Measurements from ENCODE around the gene FAM9B. TPM values are rescaled to one million over a fixed set of nuclear protein-coding genes. Genes with fewer than 3 reads are reported as not detected.

FAM9B gene
- total and polyA plus RNA-seq, 2 experiments from 2014 or later: not detected

DNA sequence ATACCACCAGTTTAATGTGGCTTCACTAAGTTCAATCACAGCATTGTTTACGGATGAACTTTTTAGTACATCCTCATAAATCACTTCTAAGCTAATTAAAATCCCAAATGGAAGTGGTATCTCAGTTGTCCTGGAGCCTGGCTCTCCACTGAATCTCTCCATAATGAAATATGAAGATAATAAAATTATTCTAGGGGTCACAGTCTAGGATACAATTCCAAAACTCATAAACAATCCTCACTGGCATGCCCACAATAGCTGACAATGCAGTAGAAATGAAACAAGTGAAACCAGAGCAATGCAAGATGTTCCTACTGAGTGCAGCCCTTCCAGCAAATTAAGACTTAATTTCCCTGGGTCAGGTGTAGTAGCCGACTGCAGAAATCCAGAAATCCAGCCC is 47.3 kb upstream of the FAM9B start:
- H3F3A ChIP-seq (replicated peaks; ENCODE audit: low read depth): no peaks in the 10 kb centered on the region
- TF ChIP-seq EZH2phosphoT487 (IDR thresholded peaks at IDR 0.05; ENCODE audit: unreplicated experiment) (no peak), CREB1 (CRISPR knock-in tag; IDR thresholded peaks at IDR 0.05; ENCODE audit: low read depth) (no peak), STAT1 (IDR thresholded peaks at IDR 0.05; ENCODE audit: unreplicated experiment) (no peak), NANOG (IDR thresholded peaks at IDR 0.05; ENCODE audit: borderline replicate concordance) (no peak), ZNF114 (CRISPR knock-in tag; IDR thresholded peaks at IDR 0.05) (no peak), ZNF331 (CRISPR knock-in tag; IDR thresholded peaks at IDR 0.05; ENCODE audit: low read depth) (no peak), EZH2 (IDR thresholded peaks at IDR 0.05; ENCODE audit: low read depth, unreplicated experiment) (no peak), JUNB (IDR thresholded peaks at IDR 0.05; ENCODE audit: unreplicated experiment) (no peak), POLR2AphosphoS5 (IDR thresholded peaks at IDR 0.05; ENCODE audit: low read depth) (no peak)
- TF ChIP-seq, protein P1, sequence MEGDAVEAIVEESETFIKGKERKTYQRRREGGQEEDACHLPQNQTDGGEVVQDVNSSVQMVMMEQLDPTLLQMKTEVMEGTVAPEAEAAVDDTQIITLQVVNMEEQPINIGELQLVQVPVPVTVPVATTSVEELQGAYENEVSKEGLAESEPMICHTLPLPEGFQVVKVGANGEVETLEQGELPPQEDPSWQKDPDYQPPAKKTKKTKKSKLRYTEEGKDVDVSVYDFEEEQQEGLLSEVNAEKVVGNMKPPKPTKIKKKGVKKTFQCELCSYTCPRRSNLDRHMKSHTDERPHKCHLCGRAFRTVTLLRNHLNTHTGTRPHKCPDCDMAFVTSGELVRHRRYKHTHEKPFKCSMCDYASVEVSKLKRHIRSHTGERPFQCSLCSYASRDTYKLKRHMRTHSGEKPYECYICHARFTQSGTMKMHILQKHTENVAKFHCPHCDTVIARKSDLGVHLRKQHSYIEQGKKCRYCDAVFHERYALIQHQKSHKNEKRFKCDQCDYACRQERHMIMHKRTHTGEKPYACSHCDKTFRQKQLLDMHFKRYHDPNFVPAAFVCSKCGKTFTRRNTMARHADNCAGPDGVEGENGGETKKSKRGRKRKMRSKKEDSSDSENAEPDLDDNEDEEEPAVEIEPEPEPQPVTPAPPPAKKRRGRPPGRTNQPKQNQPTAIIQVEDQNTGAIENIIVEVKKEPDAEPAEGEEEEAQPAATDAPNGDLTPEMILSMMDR (conservative IDR thresholded peaks at IDR 0.05; ENCODE audit: low read depth in 2 of 2): no peak
- TF ChIP-seq, protein P2, sequence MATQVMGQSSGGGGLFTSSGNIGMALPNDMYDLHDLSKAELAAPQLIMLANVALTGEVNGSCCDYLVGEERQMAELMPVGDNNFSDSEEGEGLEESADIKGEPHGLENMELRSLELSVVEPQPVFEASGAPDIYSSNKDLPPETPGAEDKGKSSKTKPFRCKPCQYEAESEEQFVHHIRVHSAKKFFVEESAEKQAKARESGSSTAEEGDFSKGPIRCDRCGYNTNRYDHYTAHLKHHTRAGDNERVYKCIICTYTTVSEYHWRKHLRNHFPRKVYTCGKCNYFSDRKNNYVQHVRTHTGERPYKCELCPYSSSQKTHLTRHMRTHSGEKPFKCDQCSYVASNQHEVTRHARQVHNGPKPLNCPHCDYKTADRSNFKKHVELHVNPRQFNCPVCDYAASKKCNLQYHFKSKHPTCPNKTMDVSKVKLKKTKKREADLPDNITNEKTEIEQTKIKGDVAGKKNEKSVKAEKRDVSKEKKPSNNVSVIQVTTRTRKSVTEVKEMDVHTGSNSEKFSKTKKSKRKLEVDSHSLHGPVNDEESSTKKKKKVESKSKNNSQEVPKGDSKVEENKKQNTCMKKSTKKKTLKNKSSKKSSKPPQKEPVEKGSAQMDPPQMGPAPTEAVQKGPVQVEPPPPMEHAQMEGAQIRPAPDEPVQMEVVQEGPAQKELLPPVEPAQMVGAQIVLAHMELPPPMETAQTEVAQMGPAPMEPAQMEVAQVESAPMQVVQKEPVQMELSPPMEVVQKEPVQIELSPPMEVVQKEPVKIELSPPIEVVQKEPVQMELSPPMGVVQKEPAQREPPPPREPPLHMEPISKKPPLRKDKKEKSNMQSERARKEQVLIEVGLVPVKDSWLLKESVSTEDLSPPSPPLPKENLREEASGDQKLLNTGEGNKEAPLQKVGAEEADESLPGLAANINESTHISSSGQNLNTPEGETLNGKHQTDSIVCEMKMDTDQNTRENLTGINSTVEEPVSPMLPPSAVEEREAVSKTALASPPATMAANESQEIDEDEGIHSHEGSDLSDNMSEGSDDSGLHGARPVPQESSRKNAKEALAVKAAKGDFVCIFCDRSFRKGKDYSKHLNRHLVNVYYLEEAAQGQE (IDR thresholded peaks at IDR 0.05; ENCODE audit: unreplicated experiment): no peak
- TF ChIP-seq, protein P3, sequence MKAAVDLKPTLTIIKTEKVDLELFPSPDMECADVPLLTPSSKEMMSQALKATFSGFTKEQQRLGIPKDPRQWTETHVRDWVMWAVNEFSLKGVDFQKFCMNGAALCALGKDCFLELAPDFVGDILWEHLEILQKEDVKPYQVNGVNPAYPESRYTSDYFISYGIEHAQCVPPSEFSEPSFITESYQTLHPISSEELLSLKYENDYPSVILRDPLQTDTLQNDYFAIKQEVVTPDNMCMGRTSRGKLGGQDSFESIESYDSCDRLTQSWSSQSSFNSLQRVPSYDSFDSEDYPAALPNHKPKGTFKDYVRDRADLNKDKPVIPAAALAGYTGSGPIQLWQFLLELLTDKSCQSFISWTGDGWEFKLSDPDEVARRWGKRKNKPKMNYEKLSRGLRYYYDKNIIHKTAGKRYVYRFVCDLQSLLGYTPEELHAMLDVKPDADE (IDR thresholded peaks at IDR 0.05): no peak
- TF ChIP-seq, protein P4, sequence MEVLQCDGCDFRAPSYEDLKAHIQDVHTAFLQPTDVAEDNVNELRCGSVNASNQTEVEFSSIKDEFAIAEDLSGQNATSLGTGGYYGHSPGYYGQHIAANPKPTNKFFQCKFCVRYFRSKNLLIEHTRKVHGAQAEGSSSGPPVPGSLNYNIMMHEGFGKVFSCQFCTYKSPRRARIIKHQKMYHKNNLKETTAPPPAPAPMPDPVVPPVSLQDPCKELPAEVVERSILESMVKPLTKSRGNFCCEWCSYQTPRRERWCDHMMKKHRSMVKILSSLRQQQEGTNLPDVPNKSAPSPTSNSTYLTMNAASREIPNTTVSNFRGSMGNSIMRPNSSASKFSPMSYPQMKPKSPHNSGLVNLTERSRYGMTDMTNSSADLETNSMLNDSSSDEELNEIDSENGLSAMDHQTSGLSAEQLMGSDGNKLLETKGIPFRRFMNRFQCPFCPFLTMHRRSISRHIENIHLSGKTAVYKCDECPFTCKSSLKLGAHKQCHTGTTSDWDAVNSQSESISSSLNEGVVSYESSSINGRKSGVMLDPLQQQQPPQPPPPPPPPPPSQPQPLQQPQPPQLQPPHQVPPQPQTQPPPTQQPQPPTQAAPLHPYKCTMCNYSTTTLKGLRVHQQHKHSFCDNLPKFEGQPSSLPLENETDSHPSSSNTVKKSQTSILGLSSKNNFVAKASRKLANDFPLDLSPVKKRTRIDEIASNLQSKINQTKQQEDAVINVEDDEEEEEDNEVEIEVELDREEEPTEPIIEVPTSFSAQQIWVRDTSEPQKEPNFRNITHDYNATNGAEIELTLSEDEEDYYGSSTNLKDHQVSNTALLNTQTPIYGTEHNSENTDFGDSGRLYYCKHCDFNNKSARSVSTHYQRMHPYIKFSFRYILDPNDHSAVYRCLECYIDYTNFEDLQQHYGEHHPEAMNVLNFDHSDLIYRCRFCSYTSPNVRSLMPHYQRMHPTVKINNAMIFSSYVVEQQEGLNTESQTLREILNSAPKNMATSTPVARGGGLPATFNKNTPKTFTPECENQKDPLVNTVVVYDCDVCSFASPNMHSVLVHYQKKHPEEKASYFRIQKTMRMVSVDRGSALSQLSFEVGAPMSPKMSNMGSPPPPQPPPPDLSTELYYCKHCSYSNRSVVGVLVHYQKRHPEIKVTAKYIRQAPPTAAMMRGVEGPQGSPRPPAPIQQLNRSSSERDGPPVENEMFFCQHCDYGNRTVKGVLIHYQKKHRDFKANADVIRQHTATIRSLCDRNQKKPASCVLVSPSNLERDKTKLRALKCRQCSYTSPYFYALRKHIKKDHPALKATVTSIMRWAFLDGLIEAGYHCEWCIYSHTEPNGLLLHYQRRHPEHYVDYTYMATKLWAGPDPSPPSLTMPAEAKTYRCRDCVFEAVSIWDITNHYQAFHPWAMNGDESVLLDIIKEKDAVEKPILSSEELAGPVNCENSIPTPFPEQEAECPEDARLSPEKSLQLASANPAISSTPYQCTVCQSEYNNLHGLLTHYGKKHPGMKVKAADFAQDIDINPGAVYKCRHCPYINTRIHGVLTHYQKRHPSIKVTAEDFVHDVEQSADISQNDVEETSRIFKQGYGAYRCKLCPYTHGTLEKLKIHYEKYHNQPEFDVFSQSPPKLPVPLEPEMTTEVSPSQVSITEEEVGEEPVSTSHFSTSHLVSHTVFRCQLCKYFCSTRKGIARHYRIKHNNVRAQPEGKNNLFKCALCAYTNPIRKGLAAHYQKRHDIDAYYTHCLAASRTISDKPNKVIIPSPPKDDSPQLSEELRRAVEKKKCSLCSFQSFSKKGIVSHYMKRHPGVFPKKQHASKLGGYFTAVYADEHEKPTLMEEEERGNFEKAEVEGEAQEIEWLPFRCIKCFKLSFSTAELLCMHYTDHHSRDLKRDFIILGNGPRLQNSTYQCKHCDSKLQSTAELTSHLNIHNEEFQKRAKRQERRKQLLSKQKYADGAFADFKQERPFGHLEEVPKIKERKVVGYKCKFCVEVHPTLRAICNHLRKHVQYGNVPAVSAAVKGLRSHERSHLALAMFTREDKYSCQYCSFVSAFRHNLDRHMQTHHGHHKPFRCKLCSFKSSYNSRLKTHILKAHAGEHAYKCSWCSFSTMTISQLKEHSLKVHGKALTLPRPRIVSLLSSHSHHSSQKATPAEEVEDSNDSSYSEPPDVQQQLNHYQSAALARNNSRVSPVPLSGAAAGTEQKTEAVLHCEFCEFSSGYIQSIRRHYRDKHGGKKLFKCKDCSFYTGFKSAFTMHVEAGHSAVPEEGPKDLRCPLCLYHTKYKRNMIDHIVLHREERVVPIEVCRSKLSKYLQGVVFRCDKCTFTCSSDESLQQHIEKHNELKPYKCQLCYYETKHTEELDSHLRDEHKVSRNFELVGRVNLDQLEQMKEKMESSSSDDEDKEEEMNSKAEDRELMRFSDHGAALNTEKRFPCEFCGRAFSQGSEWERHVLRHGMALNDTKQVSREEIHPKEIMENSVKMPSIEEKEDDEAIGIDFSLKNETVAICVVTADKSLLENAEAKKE (CRISPR knock-in tag; IDR thresholded peaks at IDR 0.05): no peak
- no peaks in the 10 kb centered on the region for H3K4me1 ChIP-seq (ENCODE audit: insufficient read depth)
- H3K27me3 ChIP-seq (ENCODE audit: insufficient read depth): no peaks in the 10 kb centered on the region
- Mint-ChIP-seq H3K36me3 (ENCODE audit: low read depth) (no peaks in the 10 kb centered on the region), H3K9me3 (no peaks in the 10 kb centered on the region), H3K27me3 (ENCODE audit: insufficient read depth, low read depth, poor library complexity) (no peaks in the 10 kb centered on the region), H3K27ac (no peak overlapping the region), H3K4me3 (no peak overlapping the region), H3K4me1 (no peaks in the 10 kb centered on the region)
- H3K4me3 ChIP-seq: no peak overlapping the region
- no peaks in the 10 kb centered on the region for H4K20me1 ChIP-seq (replicated peaks; ENCODE audit: insufficient read depth)
- no peak for DNase-seq (ENCODE audit: low spot score)
- no peak for ATAC-seq
- no peaks in the 10 kb centered on the region for H3K36me3 ChIP-seq (ENCODE audit: insufficient read depth)
- no peaks in the 10 kb centered on the region for H3K9me2 ChIP-seq (ENCODE audit: insufficient read depth)
- no peak overlapping the region for H3K4me2 ChIP-seq
- H2AFZ ChIP-seq: no peak overlapping the region
- H3K27ac ChIP-seq (ENCODE audit: low read depth): no peak overlapping the region
- H3K79me2 ChIP-seq (replicated peaks; ENCODE audit: insufficient read depth): no peaks in the 10 kb centered on the region
